Glutamatergic neuron (in vitro differentiated cells): ENCODE data around the gene THEM5. TPM values are rescaled to one million over a fixed set of nuclear protein-coding genes. Genes with fewer than 3 reads are reported as not detected.

Experiments used
- DNase-seq: peaks from one replicate; pipeline ENCODE4 v3.0.0; 2022
- H3K27ac Mint-ChIP-seq: one replicate; pipeline ENCODE4 v1.8.0; 2020; ENCODE audit warnings: mild to moderate bottlenecking, mixed read lengths, inconsistent platforms; ENCODE audit not compliant: unreplicated experiment
- H3K27me3 Mint-ChIP-seq: one replicate; pipeline ENCODE4 v1.8.0; 2020; ENCODE audit warnings: mild to moderate bottlenecking, moderate library complexity, mixed read lengths, inconsistent platforms; ENCODE audit not compliant: unreplicated experiment
- H3K36me3 Mint-ChIP-seq: one replicate; pipeline ENCODE4 v1.8.0; 2020; ENCODE audit warnings: mild to moderate bottlenecking, mixed read lengths, inconsistent platforms; ENCODE audit not compliant: unreplicated experiment
- H3K4me1 Mint-ChIP-seq: one replicate; pipeline ENCODE4 v1.8.0; 2020; ENCODE audit warnings: mild to moderate bottlenecking, low read depth, mixed read lengths, inconsistent platforms; ENCODE audit not compliant: unreplicated experiment
- H3K4me3 Mint-ChIP-seq: one replicate; pipeline ENCODE4 v1.8.0; 2020; ENCODE audit warnings: mild to moderate bottlenecking, mixed read lengths, inconsistent platforms; ENCODE audit not compliant: unreplicated experiment
- H3K9me3 Mint-ChIP-seq: one replicate; pipeline ENCODE4 v1.8.0; 2020; ENCODE audit warnings: mild to moderate bottlenecking, moderate library complexity, mixed read lengths, inconsistent platforms; ENCODE audit not compliant: unreplicated experiment
- total RNA-seq: library from RNA; stranded (reverse); fragmentation: NEBNext Ultra II Directional; extraction: Animal tissue kit (Norgen Biotek cat#: 25700); gene quantifications from one replicate; pipeline ENCODE4 v1.2.1, GENCODE V29; 2021; ENCODE audit not compliant: unreplicated experiment
- TF ChIP-seq, protein P1 (sequence below): fragments of 200-600 bp; sonication (generic); IDR thresholded peaks from one replicate; pipeline ENCODE4 v1.5.0; 2021; ENCODE audit not compliant: partially characterized antibody, unreplicated experiment

THEM5 gene
- total RNA-seq, 1 donor from 2014 or later = not detected

DNA sequence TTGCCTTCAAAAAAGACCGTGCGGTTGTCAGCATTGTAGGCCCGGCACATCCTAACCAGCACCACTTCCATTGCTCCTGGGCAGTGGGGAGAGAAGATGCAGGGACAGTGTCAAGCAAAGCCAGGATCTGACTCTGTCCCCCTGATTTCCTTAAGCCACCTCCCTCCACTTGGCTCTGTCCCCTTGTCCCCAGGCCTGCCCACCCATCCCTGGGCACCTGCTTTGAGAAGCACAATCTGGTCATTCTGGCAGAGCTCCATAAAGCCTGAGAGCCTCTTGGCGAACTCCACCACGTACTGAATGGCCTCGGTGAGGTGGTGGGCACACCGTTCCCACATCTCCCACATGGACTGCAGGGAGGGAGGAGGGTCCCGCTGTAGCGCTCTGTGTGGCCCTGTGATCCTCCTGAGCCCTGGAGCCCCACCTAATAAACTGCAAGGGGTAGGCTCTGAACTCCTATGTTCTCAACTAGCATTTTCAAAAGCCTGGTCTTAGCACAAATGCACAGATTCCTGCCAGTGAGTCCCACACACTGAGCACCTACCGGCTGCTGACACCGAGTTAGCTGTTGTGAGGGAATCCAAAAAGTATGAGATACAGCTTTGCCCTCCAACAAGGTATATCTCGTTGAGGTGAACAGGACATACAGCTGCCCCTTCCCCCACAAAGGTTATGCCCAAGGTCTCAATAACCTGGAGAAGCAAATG lies 40.1 kb downstream of the THEM5 start:
- Mint-ChIP-seq H3K27ac (no peak overlapping the region), H3K36me3 (no peaks in the 10 kb centered on the region), H3K4me3 (no peak overlapping the region), H3K27me3 (peaks cover 8% of the 10 kb centered on the region), H3K9me3 (no peaks in the 10 kb centered on the region), H3K4me1 (peaks cover 8% of the 10 kb centered on the region)
- TF ChIP-seq, protein P1, sequence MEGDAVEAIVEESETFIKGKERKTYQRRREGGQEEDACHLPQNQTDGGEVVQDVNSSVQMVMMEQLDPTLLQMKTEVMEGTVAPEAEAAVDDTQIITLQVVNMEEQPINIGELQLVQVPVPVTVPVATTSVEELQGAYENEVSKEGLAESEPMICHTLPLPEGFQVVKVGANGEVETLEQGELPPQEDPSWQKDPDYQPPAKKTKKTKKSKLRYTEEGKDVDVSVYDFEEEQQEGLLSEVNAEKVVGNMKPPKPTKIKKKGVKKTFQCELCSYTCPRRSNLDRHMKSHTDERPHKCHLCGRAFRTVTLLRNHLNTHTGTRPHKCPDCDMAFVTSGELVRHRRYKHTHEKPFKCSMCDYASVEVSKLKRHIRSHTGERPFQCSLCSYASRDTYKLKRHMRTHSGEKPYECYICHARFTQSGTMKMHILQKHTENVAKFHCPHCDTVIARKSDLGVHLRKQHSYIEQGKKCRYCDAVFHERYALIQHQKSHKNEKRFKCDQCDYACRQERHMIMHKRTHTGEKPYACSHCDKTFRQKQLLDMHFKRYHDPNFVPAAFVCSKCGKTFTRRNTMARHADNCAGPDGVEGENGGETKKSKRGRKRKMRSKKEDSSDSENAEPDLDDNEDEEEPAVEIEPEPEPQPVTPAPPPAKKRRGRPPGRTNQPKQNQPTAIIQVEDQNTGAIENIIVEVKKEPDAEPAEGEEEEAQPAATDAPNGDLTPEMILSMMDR = no peak
- no peak for DNase-seq

DNA sequence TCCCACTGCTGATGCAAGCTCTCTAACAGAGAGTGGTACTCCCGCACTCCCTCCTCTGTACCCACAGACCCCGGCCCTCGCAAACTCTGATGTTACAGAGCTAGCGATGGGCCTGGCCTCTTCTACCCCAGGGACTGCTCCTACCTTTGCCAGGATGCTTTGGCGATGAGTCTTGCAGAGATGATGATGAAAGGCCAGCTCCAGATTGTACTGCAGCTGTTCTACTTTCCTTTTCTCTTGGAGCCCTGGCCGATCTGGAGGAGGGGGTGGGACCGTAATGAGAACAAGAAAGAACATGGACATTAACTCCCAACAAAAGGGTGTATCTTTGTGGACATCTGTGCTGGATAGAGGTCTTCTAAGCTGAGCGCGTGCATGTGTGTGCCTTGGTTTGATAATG lies 42.3 kb downstream of the THEM5 start:
- no peaks in the 10 kb centered on the region for H3K36me3 Mint-ChIP-seq
- DNase-seq = no peak
- no peak overlapping the region for H3K27ac Mint-ChIP-seq
- H3K4me3 Mint-ChIP-seq = no peak overlapping the region
- peaks cover 6% of the 10 kb centered on the region for H3K27me3 Mint-ChIP-seq
- TF ChIP-seq, protein P1 = no peak
- H3K9me3 Mint-ChIP-seq = no peaks in the 10 kb centered on the region
- H3K4me1 Mint-ChIP-seq = peaks cover 8% of the 10 kb centered on the region

DNA sequence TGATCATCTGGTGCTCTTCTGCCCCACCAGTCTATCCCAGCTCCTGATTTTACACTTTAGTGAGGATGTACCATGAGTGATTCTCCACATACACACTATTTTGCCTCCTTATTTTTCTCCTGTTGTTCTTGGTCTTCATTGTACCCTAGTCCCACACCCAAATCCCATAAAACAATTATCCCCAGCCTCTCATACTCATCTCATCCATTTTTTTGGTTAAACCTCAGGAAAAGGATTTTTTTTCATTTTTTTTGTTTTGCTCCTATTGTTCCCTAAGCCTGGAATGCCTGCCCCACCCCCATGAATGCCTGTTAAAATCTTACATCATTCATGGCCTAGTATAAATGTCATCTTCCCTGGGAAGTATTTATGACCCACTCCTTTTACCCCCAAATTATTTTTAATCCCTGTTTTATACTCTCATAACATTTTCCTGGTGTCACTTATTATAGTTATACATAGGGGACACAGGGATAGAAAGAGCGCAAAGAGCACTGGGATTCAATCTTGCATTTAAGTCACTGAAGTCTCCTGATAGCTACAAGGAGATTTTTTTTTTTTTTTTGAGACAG lies 43.4 kb downstream of the THEM5 start:
- no peaks in the 10 kb centered on the region for H3K36me3 Mint-ChIP-seq

DNA sequence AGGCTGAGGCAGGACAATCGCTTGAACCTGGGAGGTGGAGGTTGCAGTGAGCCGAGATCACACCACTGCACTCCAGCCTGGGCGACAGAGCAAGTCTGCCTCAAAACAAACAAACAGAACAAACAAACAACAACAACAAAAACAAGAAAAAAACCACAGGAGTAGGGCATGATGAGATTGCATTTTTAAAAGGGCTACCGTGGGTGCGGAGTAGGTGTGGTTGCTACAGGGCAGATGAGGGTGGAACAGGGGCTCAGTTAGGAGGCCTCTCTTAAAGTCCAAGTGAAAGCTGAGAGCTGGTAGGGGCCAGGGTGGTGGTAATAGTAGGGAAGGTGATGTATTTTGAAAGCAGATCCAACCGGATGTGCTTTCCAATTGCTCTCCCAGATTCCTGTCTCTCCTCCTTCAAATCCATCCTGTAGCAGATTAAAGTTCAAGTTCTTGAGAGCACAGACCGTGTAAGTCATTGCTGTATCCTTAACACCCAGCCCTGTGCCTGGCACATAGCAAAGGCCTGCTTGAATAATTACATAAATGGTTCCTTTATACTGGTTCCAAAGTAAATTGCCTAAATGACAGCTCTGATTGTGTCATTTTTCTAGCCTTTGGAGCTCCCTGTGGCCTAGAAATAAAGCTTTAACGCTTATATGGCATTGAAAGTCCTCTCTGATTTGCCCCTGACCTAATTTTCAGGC lies 44.1 kb downstream of the THEM5 start:
- no peak overlapping the region for H3K27ac Mint-ChIP-seq
- no peaks in the 10 kb centered on the region for H3K9me3 Mint-ChIP-seq
- H3K27me3 Mint-ChIP-seq = peaks cover 5% of the 10 kb centered on the region
- no peak overlapping the region for H3K4me3 Mint-ChIP-seq
- TF ChIP-seq, protein P1 = no peak
- no peak for DNase-seq
- peaks cover 8% of the 10 kb centered on the region for H3K4me1 Mint-ChIP-seq
- no peaks in the 10 kb centered on the region for H3K36me3 Mint-ChIP-seq

More for the DNA sequence above, 43.4 kb downstream of the THEM5 start:
- Mint-ChIP-seq H3K4me1 (peaks cover 8% of the 10 kb centered on the region), H3K27me3 (peaks cover 3% of the 10 kb centered on the region), H3K27ac (no peak overlapping the region), H3K9me3 (no peaks in the 10 kb centered on the region), H3K4me3 (no peak overlapping the region)
- TF ChIP-seq, protein P1 = no peak
- no peak for DNase-seq

DNA sequence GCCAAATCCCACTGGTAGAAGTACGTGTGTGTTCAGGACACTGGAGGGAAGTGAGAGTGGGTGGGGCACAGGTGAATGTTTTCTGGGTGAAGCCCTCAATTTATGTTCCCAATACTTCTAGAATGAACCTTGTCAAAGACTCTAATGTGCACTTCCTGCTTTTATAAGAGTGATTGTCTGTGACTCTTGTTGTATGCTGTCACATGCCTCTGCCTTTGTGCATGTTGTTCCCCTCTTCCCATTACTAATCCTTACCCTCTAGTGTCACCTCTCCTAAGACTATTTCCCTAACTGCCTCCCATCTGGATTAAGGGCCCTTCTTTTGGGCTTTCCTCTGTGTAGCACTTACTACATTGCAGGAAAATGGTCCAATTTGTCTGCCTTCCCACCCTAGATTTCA lies 45.7 kb downstream of the THEM5 start:
- Mint-ChIP-seq H3K4me3 (no peak overlapping the region), H3K27me3 (peaks cover 5% of the 10 kb centered on the region), H3K36me3 (no peaks in the 10 kb centered on the region)

More for the DNA sequence above, 45.7 kb downstream of the THEM5 start:
- no peak for DNase-seq
- TF ChIP-seq, protein P1 = no peak
- no peaks in the 10 kb centered on the region for H3K9me3 Mint-ChIP-seq
- peaks cover 8% of the 10 kb centered on the region for H3K4me1 Mint-ChIP-seq
- H3K27ac Mint-ChIP-seq = no peak overlapping the region
